SK-N-SH (cell line): ENCODE data around the gene EZR. TPM values are rescaled to one million over a fixed set of nuclear protein-coding genes. Genes with fewer than 3 reads are reported as not detected.

ENCODE experiments used
- CTCF ChIA-PET: fragments of 300-600, 350-600 bp; formaldehyde crosslinking; extraction: SDS; loops from one replicate; lab custom pipeline; 2021; lab: Yijun Ruan, JAX
- POLR2A ChIA-PET: fragments of 350-600 bp; sonication (Branson Sonifier 250); formaldehyde crosslinking; extraction: SDS; loops from one replicate; lab custom pipeline; 2020; ENCODE audit warnings: antibody characterized with exemption, inconsistent platforms; lab: Yijun Ruan, JAX
- DNase-seq: peaks from one replicate; pipeline ENCODE4 v3.0.0; 2012
- H2AFZ ChIP-seq: fragments of 200-600 bp; sonication (generic); 2 replicates; pipeline ENCODE4 v1.8.1; 2016; ENCODE audit warnings: antibody characterized with exemption, mild to moderate bottlenecking, low read depth
- H3F3A ChIP-seq: fragments of 200-600 bp; sonication (generic); replicated peaks from 2 replicates; pipeline ENCODE3; 2016; ENCODE audit warnings: antibody characterized with exemption, mild to moderate bottlenecking; ENCODE audit not compliant: insufficient read depth
- H3K27ac ChIP-seq, 2 experiments: fragments of 200-500 bp in 1 of 2; fragments of 200-600 bp in 1 of 2; sonication (Bioruptor generic) in 1 of 2; sonication (generic), shearing (Covaris generic) in 1 of 2; 2 replicates each; pipeline versions ENCODE4 v1.5.1 to v1.6.1; 2014 to 2016; ENCODE audit warnings: low read depth in 2 of 2, inconsistent platforms in 1 of 2, low read length in 1 of 2, mild to moderate bottlenecking in 1 of 2, mixed read lengths in 1 of 2
- H3K27me3 ChIP-seq: fragments of 200-600 bp; sonication (generic), shearing (Covaris generic); 2 replicates; pipeline ENCODE4 v1.6.1; 2016; ENCODE audit warnings: mixed run types; ENCODE audit not compliant: insufficient read depth
- H3K36me3 ChIP-seq, 2 experiments: fragments of 200-500 bp in 1 of 2; fragments of 200-600 bp in 1 of 2; sonication (Bioruptor generic) in 1 of 2; sonication (generic) in 1 of 2; replicated peaks in 1 of 2; 2 replicates each; pipeline versions ENCODE3 to v1.5.1; 2014 to 2016; ENCODE audit warnings: low read length in 1 of 2, mild to moderate bottlenecking in 1 of 2; ENCODE audit not compliant: insufficient read depth in 2 of 2, control insufficient read depth in 1 of 2
- H3K4me1 ChIP-seq, 2 experiments: fragments of 200-500 bp in 1 of 2; fragments of 200-600 bp in 1 of 2; sonication (Bioruptor generic) in 1 of 2; sonication (generic), shearing (Covaris generic) in 1 of 2; 2 replicates each; pipeline versions ENCODE4 v1.5.1 to v1.6.1; 2014 to 2016; ENCODE audit warnings: low read depth in 1 of 2, low read length in 1 of 2, mixed run types in 1 of 2; ENCODE audit not compliant: insufficient read depth in 2 of 2, control insufficient read depth in 1 of 2
- H3K4me2 ChIP-seq: fragments of 200-600 bp; sonication (generic), shearing (Covaris generic); 2 replicates; pipeline ENCODE4 v1.6.1; 2017; ENCODE audit warnings: mixed run types
- H3K4me3 ChIP-seq, 2 experiments: fragments of 200-500 bp in 1 of 2; fragments of 200-600 bp in 1 of 2; sonication (Bioruptor generic) in 1 of 2; sonication (generic), shearing (Covaris generic) in 1 of 2; 2 replicates each; pipeline versions ENCODE4 v1.5.1 to v1.8.1; 2014 to 2016; ENCODE audit warnings: low read depth in 2 of 2, inconsistent platforms in 1 of 2, low read length in 1 of 2, mild to moderate bottlenecking in 1 of 2, mixed read lengths in 1 of 2, moderate library complexity in 1 of 2
- H3K79me2 ChIP-seq: fragments of 200-600 bp; sonication (generic); 2 replicates; pipeline ENCODE4 v1.8.1; 2017; ENCODE audit warnings: mild to moderate bottlenecking; ENCODE audit not compliant: insufficient read depth
- H3K9ac ChIP-seq: fragments of 200-600 bp; sonication (generic); 2 replicates; pipeline ENCODE4 v1.6.1; 2017; ENCODE audit warnings: mixed run types
- H3K9me2 ChIP-seq: fragments of 200-600 bp; sonication (generic); 2 replicates; pipeline ENCODE4 v1.6.1; 2017; ENCODE audit warnings: mixed run types
- H3K9me3 ChIP-seq: fragments of 200-600 bp; sonication (generic); 2 replicates; pipeline ENCODE4 v1.6.1; 2017; ENCODE audit warnings: mixed run types, mild to moderate bottlenecking, moderate library complexity
- H4K20me1 ChIP-seq: fragments of 200-600 bp; sonication (generic); 2 replicates; pipeline ENCODE4 v1.6.1; 2017; ENCODE audit warnings: mild to moderate bottlenecking, mixed run types; ENCODE audit not compliant: insufficient read depth
- CHD2 ChIP-seq: fragments of 150-350 bp; IDR thresholded peaks from 2 replicates; pipeline ENCODE4 v1.6.1; 2018; ENCODE audit warnings: low read length; ENCODE audit not compliant: partially characterized antibody
- EZH2phosphoT487 ChIP-seq: fragments of 200-600 bp; sonication (generic); IDR thresholded peaks from 2 replicates; pipeline ENCODE4 v1.6.1; 2017; ENCODE audit warnings: low read depth, mixed run types, mild to moderate bottlenecking, antibody characterized with exemption, moderate library complexity, borderline replicate concordance
- POLR2AphosphoS5 ChIP-seq: IDR thresholded peaks from 2 replicates; pipeline ENCODE4 v1.6.1; 2012; ENCODE audit warnings: low read depth, low read length
- RAD21 ChIP-seq: IDR thresholded peaks from 2 replicates; pipeline ENCODE4 v1.6.1; 2012; ENCODE audit warnings: mild to moderate bottlenecking, low read length
- RXRA ChIP-seq: IDR thresholded peaks from 2 replicates; pipeline ENCODE4 v1.4.0; 2012; ENCODE audit warnings: low read depth, mild to moderate bottlenecking, borderline replicate concordance
- SIN3A ChIP-seq: IDR thresholded peaks from 2 replicates; pipeline ENCODE4 v1.6.1; 2012; ENCODE audit warnings: low read depth, mild to moderate bottlenecking, low read length, moderate library complexity, borderline replicate concordance
- SMC3 ChIP-seq: IDR thresholded peaks from 2 replicates; pipeline ENCODE4 v1.6.1; 2012; ENCODE audit warnings: low read depth, low read length, improper control_type of control experiment
- TAF1 ChIP-seq: IDR thresholded peaks from 2 replicates; pipeline ENCODE4 v1.6.1; 2012; ENCODE audit warnings: low read depth, mild to moderate bottlenecking, low read length, moderate library complexity, borderline replicate concordance
- TEAD4 ChIP-seq: IDR thresholded peaks from 2 replicates; pipeline ENCODE4 v1.4.0; 2012; ENCODE audit warnings: mild to moderate bottlenecking, borderline replicate concordance; ENCODE audit not compliant: insufficient read depth
- YY1 ChIP-seq: IDR thresholded peaks from 2 replicates; pipeline ENCODE4 v1.4.0; 2012; ENCODE audit warnings: low read depth, mild to moderate bottlenecking
- WGBS: methylation state at CpG from one replicate; pipeline ENCODE4 v1.1.6; 2017; ENCODE audit warnings: low lambda C conversion rate; 5-methylcytosine and 5-hydroxymethylcytosine counted together
- polyA plus RNA-seq, 3 experiments: library from polyadenylated mRNA; depleted of rRNA; stranded (reverse); fragments of >200 nt; gene quantifications; 2 replicates each; pipeline ENCODE4 v1.2.3, GENCODE V29; 2012
- TF ChIP-seq, protein P1 (sequence below): IDR thresholded peaks from 2 replicates; pipeline ENCODE4 v1.4.0; 2012; ENCODE audit warnings: low read depth, borderline replicate concordance
- TF ChIP-seq, protein P2 (sequence below): IDR thresholded peaks from 2 replicates; pipeline ENCODE4 v1.4.0; 2012; ENCODE audit warnings: low read depth, borderline replicate concordance
- TF ChIP-seq, protein P3 (sequence below): fragments of 200-600 bp; sonication (generic); IDR thresholded peaks from 2 replicates; pipeline ENCODE4 v1.6.1; 2017; ENCODE audit warnings: antibody characterized with exemption, mild to moderate bottlenecking, moderate library complexity
- TF ChIP-seq, protein P4 (sequence below): IDR thresholded peaks from 2 replicates; pipeline ENCODE4 v1.6.1; 2012; ENCODE audit warnings: mild to moderate bottlenecking, low read depth, low read length, moderate library complexity

Gene EZR
- polyA plus RNA-seq, 1 of the 3 experiments (the other 2 are of a cell fraction) = 92.0 TPM

DNA sequence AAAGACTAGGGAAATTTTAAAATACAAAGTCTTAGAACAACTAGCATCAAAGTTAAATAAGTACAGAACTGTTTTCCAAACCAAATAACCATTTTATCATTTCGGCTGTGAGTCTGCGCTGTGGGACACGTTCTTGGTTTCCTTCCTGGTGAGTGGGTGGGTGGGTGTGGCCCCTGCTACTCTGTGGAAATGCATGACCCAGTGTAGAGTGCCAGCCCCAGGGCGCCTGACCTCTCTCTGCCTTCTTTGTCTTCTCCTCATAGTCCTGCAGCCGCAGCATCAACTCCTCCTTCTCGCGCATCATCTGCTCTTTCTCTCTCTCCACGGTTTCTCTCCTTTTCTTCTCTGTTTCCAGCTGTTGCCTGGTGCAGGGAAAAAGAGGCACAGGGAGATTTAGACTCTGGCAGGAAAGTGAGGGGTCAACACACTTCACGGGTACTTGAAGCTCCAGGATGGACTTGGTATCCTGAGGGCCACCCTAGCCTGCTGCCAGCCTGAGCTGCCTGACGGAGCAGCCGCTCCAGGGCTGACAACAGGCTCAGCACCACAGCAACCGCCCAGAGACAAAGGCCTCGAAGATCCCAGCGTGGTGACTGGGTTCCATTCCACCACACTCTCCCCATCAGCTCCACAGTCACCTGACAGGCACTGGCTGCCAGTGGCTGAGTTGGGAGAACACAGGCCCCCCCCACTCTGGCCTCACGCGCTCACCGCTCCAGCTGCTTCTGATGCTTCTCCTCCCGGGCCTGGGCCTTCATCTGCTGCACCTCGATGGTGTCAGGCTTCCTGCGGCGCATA is 48.4 kb downstream of the EZR start:
- no peaks in the 10 kb centered on the region for H3K9me2 ChIP-seq
- POLR2A ChIA-PET = no interaction called here
- H3K36me3 ChIP-seq = peaks cover 32 to 79% of the 10 kb centered on the region in 2 experiments
- no peak overlapping the region for H2AFZ ChIP-seq
- no peak for DNase-seq
- H3K4me3 ChIP-seq = no peak overlapping the region
- no peaks in the 10 kb centered on the region for H4K20me1 ChIP-seq
- H3K9me3 ChIP-seq = no peaks in the 10 kb centered on the region
- peaks cover 3% of the 10 kb centered on the region; the same call in 1 of the 2 replicates for H3K79me2 ChIP-seq
- 87% methylated on average over 21 of the region's 21 CpGs for WGBS
- no peak overlapping the region for H3K27ac ChIP-seq
- CTCF ChIA-PET = interaction anchor here (1.2 to 1.7 kb wide), 4 partner anchors 12 to 67 kb away, joined by 3 to 6 read pairs (median 4); no protein-coding TSS in a partner anchor
- no peaks in the 10 kb centered on the region for H3K27me3 ChIP-seq
- H3K4me1 ChIP-seq = peaks cover 0 to 10% of the 10 kb centered on the region in 2 experiments; a peak in 1 of 4 replicates
- H3K9ac ChIP-seq = no peak overlapping the region
- H3F3A ChIP-seq = no peaks in the 10 kb centered on the region
- TF ChIP-seq POLR2AphosphoS5 (no peak), EZH2phosphoT487 (no peak), RAD21 (no peak), RXRA (no peak), YY1 (no peak), SIN3A (no peak), CHD2 (no peak)
- TF ChIP-seq, protein P1, sequence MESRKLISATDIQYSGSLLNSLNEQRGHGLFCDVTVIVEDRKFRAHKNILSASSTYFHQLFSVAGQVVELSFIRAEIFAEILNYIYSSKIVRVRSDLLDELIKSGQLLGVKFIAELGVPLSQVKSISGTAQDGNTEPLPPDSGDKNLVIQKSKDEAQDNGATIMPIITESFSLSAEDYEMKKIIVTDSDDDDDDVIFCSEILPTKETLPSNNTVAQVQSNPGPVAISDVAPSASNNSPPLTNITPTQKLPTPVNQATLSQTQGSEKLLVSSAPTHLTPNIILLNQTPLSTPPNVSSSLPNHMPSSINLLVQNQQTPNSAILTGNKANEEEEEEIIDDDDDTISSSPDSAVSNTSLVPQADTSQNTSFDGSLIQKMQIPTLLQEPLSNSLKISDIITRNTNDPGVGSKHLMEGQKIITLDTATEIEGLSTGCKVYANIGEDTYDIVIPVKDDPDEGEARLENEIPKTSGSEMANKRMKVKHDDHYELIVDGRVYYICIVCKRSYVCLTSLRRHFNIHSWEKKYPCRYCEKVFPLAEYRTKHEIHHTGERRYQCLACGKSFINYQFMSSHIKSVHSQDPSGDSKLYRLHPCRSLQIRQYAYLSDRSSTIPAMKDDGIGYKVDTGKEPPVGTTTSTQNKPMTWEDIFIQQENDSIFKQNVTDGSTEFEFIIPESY = no peak
- no peak overlapping the region for H3K4me2 ChIP-seq

DNA sequence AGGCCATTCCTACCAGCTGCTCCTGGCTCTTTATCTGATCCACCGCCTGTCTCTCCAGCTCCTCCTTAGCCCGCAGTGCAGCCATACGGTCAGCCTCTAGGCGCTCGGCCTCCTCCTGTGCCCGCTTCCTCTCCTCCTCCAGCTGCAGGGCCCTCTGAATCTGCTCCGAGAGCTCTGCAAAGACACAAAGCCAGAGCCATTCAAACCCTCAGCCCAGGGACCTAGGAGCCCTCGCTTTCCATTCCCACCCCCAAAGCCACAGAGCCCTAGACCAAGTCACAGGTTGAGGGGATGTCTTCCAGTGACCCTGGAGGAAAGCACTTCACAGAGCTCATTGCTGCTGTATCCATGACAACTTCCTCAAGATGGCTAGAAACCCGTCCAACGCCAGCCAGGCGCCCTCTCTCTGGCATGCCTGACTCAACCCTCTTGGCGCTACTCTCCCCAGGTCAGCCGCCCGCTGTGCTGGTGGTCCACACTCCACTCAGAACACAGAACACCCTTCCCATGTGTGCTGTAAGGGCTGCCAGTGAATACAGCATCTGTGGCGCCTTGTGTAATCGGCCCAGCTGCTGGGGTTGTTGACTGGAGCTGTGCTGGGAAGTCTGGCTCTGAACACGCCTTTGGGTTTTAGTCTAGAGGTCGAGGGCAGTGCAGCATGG is 49.3 kb downstream of the EZR start:
- DNase-seq = no peak
- ChIA-PET CTCF (interaction anchor here (1.2 to 1.6 kb wide), 2 partner anchors 11 to 18 kb away, joined by 3 to 6 read pairs; no protein-coding TSS in a partner anchor), POLR2A (no interaction called here)
- H3K36me3 ChIP-seq = peaks cover 27 to 77% of the 10 kb centered on the region in 2 experiments
- no peak overlapping the region for H2AFZ ChIP-seq
- H3K27ac ChIP-seq = no peak overlapping the region
- H3F3A ChIP-seq = no peaks in the 10 kb centered on the region
- H3K4me3 ChIP-seq = no peak overlapping the region
- peaks cover 3% of the 10 kb centered on the region; the same call in 1 of the 2 replicates for H3K79me2 ChIP-seq
- H3K27me3 ChIP-seq = no peaks in the 10 kb centered on the region
- no peaks in the 10 kb centered on the region for H3K9me2 ChIP-seq
- H3K4me1 ChIP-seq = peaks cover 0 to 10% of the 10 kb centered on the region in 2 experiments; a peak in 1 of 4 replicates
- no peak overlapping the region for H3K9ac ChIP-seq
- H3K9me3 ChIP-seq = no peaks in the 10 kb centered on the region
- 97% methylated on average over 12 of the region's 18 CpGs for WGBS
- no peak overlapping the region for H3K4me2 ChIP-seq
- no peaks in the 10 kb centered on the region for H4K20me1 ChIP-seq
- TF ChIP-seq TAF1 (no peak), CHD2 (no peak), SMC3 (no peak), RXRA (no peak), POLR2AphosphoS5 (no peak), EZH2phosphoT487 (no peak), TEAD4 (no peak)
- TF ChIP-seq, protein P2, sequence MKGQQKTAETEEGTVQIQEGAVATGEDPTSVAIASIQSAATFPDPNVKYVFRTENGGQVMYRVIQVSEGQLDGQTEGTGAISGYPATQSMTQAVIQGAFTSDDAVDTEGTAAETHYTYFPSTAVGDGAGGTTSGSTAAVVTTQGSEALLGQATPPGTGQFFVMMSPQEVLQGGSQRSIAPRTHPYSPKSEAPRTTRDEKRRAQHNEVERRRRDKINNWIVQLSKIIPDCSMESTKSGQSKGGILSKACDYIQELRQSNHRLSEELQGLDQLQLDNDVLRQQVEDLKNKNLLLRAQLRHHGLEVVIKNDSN = no peak
- TF ChIP-seq, protein P3, sequence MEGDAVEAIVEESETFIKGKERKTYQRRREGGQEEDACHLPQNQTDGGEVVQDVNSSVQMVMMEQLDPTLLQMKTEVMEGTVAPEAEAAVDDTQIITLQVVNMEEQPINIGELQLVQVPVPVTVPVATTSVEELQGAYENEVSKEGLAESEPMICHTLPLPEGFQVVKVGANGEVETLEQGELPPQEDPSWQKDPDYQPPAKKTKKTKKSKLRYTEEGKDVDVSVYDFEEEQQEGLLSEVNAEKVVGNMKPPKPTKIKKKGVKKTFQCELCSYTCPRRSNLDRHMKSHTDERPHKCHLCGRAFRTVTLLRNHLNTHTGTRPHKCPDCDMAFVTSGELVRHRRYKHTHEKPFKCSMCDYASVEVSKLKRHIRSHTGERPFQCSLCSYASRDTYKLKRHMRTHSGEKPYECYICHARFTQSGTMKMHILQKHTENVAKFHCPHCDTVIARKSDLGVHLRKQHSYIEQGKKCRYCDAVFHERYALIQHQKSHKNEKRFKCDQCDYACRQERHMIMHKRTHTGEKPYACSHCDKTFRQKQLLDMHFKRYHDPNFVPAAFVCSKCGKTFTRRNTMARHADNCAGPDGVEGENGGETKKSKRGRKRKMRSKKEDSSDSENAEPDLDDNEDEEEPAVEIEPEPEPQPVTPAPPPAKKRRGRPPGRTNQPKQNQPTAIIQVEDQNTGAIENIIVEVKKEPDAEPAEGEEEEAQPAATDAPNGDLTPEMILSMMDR = no peak
- TF ChIP-seq, protein P4, sequence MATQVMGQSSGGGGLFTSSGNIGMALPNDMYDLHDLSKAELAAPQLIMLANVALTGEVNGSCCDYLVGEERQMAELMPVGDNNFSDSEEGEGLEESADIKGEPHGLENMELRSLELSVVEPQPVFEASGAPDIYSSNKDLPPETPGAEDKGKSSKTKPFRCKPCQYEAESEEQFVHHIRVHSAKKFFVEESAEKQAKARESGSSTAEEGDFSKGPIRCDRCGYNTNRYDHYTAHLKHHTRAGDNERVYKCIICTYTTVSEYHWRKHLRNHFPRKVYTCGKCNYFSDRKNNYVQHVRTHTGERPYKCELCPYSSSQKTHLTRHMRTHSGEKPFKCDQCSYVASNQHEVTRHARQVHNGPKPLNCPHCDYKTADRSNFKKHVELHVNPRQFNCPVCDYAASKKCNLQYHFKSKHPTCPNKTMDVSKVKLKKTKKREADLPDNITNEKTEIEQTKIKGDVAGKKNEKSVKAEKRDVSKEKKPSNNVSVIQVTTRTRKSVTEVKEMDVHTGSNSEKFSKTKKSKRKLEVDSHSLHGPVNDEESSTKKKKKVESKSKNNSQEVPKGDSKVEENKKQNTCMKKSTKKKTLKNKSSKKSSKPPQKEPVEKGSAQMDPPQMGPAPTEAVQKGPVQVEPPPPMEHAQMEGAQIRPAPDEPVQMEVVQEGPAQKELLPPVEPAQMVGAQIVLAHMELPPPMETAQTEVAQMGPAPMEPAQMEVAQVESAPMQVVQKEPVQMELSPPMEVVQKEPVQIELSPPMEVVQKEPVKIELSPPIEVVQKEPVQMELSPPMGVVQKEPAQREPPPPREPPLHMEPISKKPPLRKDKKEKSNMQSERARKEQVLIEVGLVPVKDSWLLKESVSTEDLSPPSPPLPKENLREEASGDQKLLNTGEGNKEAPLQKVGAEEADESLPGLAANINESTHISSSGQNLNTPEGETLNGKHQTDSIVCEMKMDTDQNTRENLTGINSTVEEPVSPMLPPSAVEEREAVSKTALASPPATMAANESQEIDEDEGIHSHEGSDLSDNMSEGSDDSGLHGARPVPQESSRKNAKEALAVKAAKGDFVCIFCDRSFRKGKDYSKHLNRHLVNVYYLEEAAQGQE = no peak
